GM18502 (cell line): Measurements from ENCODE around the gene HIVEP3.
A peak's percentile ranks its signal among the peaks of the same experiment; 100 is the strongest.

Source experiments
- ATAC-seq: cut with Tn5 transposase; IDR thresholded peaks from one replicate; pipeline ENCODE4 v1.9.1; 2021; ENCODE audit warnings: mild to moderate bottlenecking; ENCODE audit not compliant: unreplicated experiment, poor library complexity

The HIVEP3 gene

GRCh38 chr1:41678111-41678878, 240.4 kb downstream of the HIVEP3 start:
- ATAC-seq: peak; percentile 69

GRCh38 chr1:41677620-41678019, 241.1 kb downstream of the HIVEP3 start:
- ATAC-seq: no peak

GRCh38 chr1:41675401-41675800, 243.3 kb downstream of the HIVEP3 start:
- no peak for ATAC-seq

- ATAC-seq: no peak
These were observed 244.2 kb downstream of the HIVEP3 start for GRCh38 chr1:41674522-41674921.

GRCh38 chr1:41673806-41674205, 244.9 kb downstream of the HIVEP3 start:
- peak; percentile 49 for ATAC-seq

GRCh38 chr1:41673378-41673777, 245.3 kb downstream of the HIVEP3 start:
- peak; percentile 74 for ATAC-seq

- no peak for ATAC-seq
These were observed 245.9 kb downstream of the HIVEP3 start for GRCh38 chr1:41672641-41673361.

- no peak for ATAC-seq
These were observed 246.5 kb downstream of the HIVEP3 start for GRCh38 chr1:41672173-41672572.

GRCh38 chr1:41671116-41671755, 247.5 kb downstream of the HIVEP3 start:
- ATAC-seq: no peak

- ATAC-seq: no peak
These were observed 248.3 kb downstream of the HIVEP3 start for GRCh38 chr1:41670217-41670957.

- no peak for ATAC-seq
These were observed 249.8 kb downstream of the HIVEP3 start for GRCh38 chr1:41668967-41669366.

- ATAC-seq: no peak
These were observed 250.6 kb downstream of the HIVEP3 start for GRCh38 chr1:41668054-41668660.

GRCh38 chr1:41666981-41667631, 251.6 kb downstream of the HIVEP3 start:
- peak; percentile 54 for ATAC-seq

- ATAC-seq: no peak
These were observed 252.5 kb downstream of the HIVEP3 start for GRCh38 chr1:41665962-41666917.

GRCh38 chr1:41664861-41665640, 253.7 kb downstream of the HIVEP3 start:
- ATAC-seq: no peak

- no peak for ATAC-seq
These were observed 254.9 kb downstream of the HIVEP3 start for GRCh38 chr1:41663671-41664400.

GRCh38 chr1:41662765-41663437, 255.8 kb downstream of the HIVEP3 start:
- no peak for ATAC-seq
